GM19043 (cell line): ENCODE data around the gene LYPLA2.
A peak's percentile ranks its signal among the peaks of the same experiment; 100 is the strongest.
"Not testable (repeated sequence)": the region's sequence is repeated elsewhere in the genome, so short reads cannot be mapped to it uniquely, and the experiment has no call there.

ENCODE experiments used
- ATAC-seq: cut with Tn5 transposase; IDR thresholded peaks from one replicate; pipeline ENCODE4 v1.9.1; 2021; ENCODE audit warnings: low read depth; ENCODE audit not compliant: unreplicated experiment

The LYPLA2 gene

DNA sequence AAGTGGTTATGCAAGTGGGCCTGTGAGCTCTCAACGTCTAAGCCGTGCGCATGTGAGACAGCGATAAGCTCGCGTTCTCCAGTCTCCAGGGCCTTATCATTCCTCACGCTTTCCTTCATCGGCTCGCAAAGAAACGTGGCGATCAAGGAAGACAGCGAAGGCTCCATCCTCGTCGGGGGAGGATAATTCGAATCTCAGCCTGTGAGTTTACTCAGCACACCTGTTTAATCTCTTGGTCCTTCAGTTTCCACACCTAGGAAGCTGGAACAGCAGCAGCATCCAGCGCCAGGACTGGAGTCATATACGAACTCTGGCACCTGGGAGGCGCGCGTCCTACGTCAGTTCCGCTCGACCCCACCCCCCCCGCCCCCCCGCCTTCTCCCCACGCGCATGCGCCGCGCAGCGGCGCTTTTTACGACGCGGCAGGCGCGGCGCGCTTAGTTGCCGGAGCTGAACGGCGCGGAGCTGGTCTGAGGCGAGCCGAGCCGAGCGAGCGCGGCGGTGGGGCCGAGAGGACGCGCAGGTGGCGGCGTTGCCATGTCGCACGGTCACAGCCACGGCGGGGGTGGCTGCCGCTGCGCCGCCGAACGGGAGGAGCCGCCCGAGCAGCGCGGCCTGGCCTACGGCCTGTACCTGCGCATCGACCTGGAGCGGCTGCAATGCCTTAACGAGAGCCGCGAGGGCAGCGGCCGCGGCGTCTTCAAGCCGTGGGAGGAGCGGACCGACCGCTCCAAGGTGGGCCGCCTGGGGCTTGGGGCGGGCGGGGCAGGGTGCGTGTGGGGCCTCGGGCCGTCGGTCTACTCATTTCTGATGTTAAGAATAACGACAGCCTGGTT, 12.7 kb upstream of the LYPLA2 start, which contains the start of gene PITHD1:
Gene PITHD1, plus strand, starts transcription at position 440 of the 836 bp plus-strand sequence. Its CDS starts 98 bp downstream, at position 538.
- peak; percentile 46 for ATAC-seq

DNA sequence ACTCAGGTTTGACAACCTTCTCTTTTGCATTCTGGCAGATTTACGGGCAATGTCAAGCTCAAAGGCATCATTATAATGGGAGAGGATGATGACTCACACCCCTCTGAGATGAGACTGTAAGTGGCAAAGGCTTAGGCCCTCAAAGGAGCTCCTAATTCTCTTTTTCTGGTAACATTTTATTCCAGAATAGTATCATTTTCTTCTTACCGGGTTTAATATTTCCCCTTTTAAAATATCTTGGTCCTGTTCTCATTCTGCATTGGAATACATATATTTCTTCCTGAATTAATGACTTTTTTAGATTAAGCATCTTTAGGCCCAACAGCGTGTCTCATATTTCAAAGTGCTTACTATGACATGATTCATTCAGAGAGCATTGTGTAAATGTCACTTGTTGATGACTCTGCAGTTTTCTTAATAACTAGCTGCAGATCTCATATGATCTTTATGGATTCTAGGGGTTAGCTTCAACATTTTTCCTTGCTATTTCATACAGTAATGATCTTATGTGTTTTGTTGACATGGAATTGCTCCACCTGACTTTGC, 11.0 kb upstream of the LYPLA2 start:
- no peak for ATAC-seq

- ATAC-seq, result not testable (repeated sequence)
Observed at GRCh38 chr1:23783141-23783540, 7.8 kb upstream of the LYPLA2 start.

DNA sequence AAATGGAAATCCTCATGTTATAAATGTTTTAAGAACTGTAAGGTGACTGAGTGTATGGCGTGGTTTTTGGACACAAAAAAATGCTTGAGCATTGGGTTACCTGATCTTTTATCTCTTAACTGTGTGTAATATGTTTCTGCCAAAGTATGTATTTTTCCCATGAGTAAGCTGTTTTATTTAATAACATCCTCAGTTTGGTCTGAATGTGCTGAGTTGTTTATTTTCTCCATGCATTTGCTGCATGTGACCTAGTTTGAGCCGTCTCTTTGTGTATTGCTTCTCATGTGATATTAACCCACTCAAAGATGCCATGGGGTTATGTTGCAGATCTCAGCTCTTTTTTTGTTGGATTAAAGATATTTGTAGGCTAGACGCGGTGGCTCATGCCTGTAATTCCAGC, 6.1 kb upstream of the LYPLA2 start:
- no peak for ATAC-seq

GRCh38 chr1:23787701-23788100, 3.2 kb upstream of the LYPLA2 start:
- no peak for ATAC-seq

DNA sequence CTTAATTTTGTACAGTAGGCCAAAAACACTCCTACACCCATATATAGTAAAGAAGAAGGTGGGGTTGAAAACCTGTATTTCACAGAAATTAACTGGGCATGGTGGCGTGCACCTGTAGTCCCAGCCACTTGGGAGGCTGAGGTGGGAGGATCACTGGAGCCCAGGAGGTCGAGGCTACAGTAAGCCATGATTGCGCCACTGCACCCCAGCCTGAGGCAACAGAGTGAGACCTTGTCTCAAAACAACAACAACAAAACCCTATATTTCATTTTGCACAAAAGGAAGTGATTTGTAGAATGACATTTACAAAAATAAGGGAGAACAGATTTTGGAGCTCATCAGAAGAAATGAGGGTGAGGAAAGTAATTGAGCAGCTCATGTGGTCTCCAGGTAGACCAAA, 2.2 kb upstream of the LYPLA2 start:
- no peak for ATAC-seq

GRCh38 chr1:23791516-23792047, 637 bp downstream of the LYPLA2 start:
- ATAC-seq, result no peak

DNA sequence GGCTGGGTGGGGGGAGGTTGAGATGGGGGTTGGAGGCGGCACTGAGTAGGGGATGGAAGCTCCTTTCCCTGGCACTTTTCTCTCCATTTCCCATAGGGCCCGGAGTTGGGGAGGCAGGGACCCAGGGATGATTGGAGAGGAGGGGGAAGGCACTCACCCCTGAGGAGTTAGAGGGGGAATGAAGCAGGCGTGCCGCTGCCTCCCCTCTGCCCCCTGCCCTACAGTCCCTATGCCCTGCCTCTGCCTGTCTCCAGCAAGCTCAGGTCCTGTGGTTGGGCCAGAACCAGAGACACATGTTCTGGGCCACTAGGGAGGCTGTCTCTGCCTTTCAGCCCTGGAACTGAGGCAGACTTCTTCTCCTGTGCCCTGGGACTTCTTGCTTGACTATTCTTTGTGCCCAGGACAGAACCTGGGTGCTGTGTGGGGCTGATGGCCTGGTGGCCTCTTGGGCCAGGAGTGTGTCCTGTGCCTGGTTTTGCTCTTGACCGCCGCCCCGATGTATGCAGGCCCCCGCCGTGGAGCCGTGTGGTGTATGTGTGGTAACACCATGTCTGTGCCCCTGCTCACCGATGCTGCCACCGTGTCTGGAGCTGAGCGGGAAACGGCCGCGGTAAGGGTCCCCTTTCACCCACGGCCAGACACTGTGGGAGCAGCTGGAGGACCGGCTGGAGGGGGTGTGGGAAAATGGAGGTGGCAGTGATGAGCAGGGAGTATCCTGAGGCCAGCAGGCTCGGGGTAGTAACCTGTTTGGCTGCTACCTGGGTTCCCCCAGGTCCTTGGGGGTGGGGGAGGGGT, 1.4 kb downstream of the LYPLA2 start:
- ATAC-seq, result no peak

DNA sequence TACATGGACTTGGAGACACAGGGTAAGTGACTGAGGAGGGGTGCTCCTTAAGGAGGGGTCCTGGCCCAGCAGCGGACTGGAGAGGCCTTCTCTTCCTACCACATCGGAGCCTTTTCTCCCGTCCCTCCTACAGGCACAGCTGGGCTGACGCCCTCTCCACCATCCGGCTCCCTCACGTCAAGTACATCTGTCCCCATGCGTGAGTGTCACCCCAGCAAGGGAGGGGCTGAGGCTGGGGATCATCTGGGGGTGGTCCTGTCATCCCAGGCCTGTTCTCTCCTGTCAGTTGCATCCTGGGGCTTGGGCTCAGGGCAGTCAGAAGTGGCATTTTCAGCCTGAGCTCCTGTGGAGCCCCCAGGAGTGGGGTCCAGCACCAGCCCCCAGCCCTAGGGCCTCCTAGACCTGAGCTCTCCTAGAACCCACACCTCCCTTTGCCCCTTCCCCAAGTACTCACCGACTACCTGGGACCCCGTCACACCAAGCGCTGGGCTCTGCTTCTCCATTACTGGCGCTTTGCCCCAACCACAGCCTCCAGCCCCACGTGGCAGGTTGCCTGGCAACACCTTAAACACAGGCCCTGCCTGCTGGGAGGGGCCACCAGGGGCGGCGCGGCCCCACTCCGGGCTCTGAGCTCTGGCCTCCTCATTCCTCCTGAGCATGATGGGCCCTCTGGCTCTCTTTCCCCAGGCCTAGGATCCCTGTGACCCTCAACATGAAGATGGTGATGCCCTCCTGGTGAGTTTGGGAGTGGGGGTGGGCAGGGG, 2.3 kb downstream of the LYPLA2 start:
- no peak for ATAC-seq

DNA sequence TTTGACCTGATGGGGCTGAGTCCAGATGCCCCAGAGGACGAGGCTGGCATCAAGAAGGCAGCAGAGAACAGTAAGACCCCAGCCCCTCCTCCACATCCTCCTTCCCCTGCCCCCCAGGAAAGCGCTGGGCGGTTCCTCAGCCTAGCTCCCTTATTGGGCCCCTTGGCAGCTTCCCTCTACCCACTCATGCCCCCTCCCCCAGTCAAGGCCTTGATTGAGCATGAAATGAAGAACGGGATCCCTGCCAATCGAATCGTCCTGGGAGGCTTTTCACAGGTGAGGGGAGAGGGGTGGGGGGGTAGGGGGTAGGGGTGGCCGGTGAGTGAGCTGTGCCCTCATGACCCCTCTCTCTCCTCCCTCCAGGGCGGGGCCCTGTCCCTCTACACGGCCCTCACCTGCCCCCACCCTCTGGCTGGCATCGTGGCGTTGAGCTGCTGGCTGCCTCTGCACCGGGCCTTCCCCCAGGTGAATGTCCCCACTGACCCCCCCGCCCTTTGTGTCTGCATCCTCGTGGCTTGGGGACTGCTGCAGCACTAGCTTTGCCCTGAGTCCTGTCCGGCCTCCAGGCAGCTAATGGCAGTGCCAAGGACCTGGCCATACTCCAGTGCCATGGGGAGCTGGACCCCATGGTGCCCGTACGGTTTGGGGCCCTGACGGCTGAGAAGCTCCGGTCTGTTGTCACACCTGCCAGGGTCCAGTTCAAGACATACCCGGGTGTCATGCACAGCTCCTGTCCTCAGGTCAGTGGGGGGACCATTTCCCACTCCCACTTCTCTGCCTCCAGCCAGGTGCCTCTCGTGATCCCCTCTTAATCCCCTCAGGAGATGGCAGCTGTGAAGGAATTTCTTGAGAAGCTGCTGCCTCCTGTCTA, 3.2 kb downstream of the LYPLA2 start:
- no peak for ATAC-seq

DNA sequence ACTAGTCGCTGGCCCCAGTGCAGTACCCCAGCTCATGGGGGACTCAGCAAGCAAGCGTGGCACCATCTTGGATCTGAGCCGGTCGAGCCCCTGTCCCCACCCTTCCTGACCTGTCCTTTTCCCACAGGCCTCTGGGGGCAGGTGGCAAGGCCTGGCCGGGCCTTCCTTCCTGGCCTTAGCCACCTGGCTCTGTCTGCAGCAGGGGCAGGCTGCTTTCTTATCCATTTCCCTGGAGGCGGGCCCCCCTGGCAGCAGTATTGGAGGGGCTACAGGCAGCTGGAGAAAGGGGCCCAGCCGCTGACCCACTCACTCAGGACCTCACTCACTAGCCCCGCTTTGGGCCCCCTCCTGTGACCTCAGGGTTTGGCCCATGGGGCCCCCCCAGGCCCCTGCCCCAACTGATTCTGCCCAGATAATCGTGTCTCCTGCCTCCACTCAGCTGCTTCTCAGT, 3.8 kb downstream of the LYPLA2 start:
- ATAC-seq, result not testable (repeated sequence)

- ATAC-seq, result no peak
Observed at GRCh38 chr1:23795676-23796465, 4.9 kb downstream of the LYPLA2 start.

DNA sequence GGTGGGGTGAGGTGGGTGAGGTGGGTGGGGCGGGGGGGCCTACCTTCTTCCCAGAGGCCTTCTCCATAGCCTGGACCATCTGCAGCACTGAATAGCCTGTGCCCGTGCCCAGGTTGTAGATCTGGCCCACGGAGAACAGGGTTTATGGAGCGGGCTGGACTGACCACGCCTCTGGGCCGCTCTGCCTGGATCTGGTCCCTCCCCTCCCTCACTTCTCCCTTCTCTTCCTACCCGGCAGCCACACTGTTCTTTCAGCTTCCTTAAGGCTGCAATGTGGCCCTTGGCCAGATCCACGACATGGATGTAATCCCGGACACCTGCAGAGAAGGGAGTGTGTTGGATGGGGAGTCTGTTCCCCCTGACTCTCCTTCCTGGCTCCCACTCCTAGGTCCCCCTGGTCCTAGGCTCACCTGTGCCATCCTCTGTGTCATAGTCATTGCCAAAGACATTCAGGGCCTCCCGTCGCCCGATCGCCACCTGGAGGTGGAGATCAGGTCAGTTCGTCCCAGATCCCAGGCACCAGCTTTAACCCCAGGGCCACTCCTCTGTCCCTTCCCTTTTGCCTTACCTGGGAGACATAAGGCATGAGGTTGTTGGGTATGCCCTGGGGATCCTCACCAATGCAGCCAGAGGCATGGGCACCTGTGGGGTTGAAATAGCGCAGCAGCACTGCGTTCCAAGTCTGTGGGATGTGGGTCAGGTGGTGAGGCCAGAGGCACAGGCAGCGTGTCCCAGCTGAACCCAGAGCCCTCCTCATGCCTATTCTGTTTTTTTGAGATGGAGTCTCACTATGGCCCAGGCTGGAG, 5.7 kb downstream of the LYPLA2 start:
- no peak for ATAC-seq

GRCh38 chr1:23797478-23798448, 6.8 kb downstream of the LYPLA2 start:
- ATAC-seq, result no peak

DNA sequence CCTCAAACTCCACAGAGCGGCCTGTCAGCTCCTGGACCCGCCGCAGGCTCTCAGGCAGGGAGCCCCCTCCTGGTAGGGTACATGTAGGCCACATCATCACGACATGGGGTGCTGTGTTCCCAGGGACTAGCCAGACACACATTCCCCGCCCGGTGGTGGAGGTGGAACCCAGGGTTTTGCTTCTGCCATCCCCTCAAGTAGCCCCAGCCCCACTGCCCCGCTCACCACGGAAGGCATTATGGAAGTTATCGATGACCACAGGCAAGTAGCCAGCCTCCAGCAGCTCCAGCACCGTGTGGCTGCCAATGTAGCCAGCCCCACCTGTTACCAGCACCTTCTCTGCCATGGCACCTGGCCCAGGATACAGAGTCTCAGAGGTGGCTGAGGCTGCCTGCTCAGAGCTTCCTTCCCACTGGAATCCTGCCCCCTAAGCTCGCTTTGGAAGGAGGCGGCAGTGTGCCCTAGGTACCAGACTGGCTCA, 7.8 kb downstream of the LYPLA2 start:
- ATAC-seq, result no peak

DNA sequence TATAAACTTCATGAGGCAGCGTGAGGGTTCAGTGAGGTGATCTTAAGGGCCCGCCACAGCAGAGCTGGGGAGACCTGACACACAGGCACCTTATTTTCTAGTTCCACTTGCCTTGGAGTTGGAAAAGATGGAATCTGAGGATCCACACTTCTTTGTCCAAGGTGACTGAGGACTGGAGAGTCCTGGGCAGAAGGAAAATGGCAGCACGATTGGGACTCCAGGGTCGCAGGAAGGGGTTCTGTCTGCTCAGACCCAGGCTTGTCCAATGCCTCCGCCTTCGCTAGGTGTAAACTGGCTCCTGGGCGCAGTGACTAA, 8.3 kb downstream of the LYPLA2 start:
- ATAC-seq, result no peak
